Ovary (tissue), 9 donors: ENCODE measurements around the gene BIK. TPM values are rescaled to one million over a fixed set of nuclear protein-coding genes. Genes with fewer than 3 reads are reported as not detected.

ENCODE experiments used
- DNase-seq, 5 donors: peaks; one replicate each; pipeline ENCODE4 v3.0.0-alpha.2; 2019 to 2020
- H3K27ac ChIP-seq, 2 donors: fragments of 200-600 bp; one replicate each; pipeline versions ENCODE4 v1.5.1 to v1.8.0; 2019 to 2022
- H3K27me3 ChIP-seq: fragments of 200-600 bp; one replicate; pipeline ENCODE4 v1.8.0; 2022
- H3K36me3 ChIP-seq: fragments of 200-600 bp; sonication (generic); one replicate; pipeline ENCODE4 v1.5.1; 2019
- H3K4me1 ChIP-seq: one replicate; pipeline ENCODE4 v1.8.1; 2013; ENCODE audit warnings: mild to moderate bottlenecking, moderate library complexity; ENCODE audit not compliant: insufficient read depth
- H3K4me3 ChIP-seq: fragments of 200-600 bp; sonication (generic); one replicate; pipeline ENCODE4 v1.5.1; 2017
- H3K9me3 ChIP-seq, 2 donors: fragments of 200-600 bp in 1 of 2; sonication (generic) in 1 of 2; one replicate each; pipeline versions ENCODE4 v1.5.1 to v1.8.1; 2013 to 2019; ENCODE audit warnings: mild to moderate bottlenecking in 1 of 2, moderate library complexity in 1 of 2
- EP300 ChIP-seq: sonication (generic); formaldehyde crosslinking; IDR thresholded peaks from one replicate; pipeline ENCODE4 v1.6.1; 2017; ENCODE audit warnings: antibody characterized with exemption
- POLR2A ChIP-seq: fragments of 450-650 bp; IDR thresholded peaks from one replicate; pipeline ENCODE4 v1.6.1; 2017; ENCODE audit warnings: antibody characterized with exemption, mild to moderate bottlenecking, moderate library complexity
- WGBS, 3 donors: extraction: QIAGEN DNeasy Blood & Tissue Kit in 1 of 3; methylation state at CpG; one replicate each; pipeline versions ENCODE4 v1.1.5 to v1.1.7; 2013 to 2017; 5-methylcytosine and 5-hydroxymethylcytosine counted together
- intact Hi-C, 4 donors: fragments of 100-400 bp; cut with DNase I; formaldehyde crosslinking; loops; one replicate each; pipeline versions ENCODE4 v1.11.0 to v1.15.1; 2022 to 2023
- polyA plus RNA-seq, 2 donors: library from polyadenylated mRNA; stranded (reverse); fragments of 200-250 nt in 1 of 2; fragments of 350-450 nt in 1 of 2; fragmentation: Illumina TruSeq in 1 of 2; extraction: RNeasy Lipid Tissue Mini Kit (QIAGEN cat#74804) in 1 of 2; gene quantifications; one replicate each; pipeline ENCODE4 v1.2.3, GENCODE V29; 2013 to 2014
- total RNA-seq, 7 donors: library from RNA; depleted of rRNA in 2 of 7; stranded (reverse); fragments of >200 nt in 2 of 7; fragmentation: NEBNext Ultra II Directional in 3 of 7; extraction: Animal tissue kit (Norgen Biotek cat#: 25700) in 3 of 7; gene quantifications; one replicate each; pipeline versions ENCODE4 v1.1.0 to v1.2.4, GENCODE V29; 2016 to 2023
- TF ChIP-seq, protein P1 (sequence below), 3 donors: fragments of 450-650 bp in 2 of 3; fragments of 200-600 bp in 1 of 3; IDR thresholded peaks; one replicate each; pipeline versions ENCODE4 v1.5.1 to v1.8.0; 2016 to 2022; ENCODE audit warnings: antibody characterized with exemption in 3 of 3, mild to moderate bottlenecking in 1 of 3
- donor health status: DM: no; HTN: no; CAD: no; lungs with moderate emphysema.
- donor health status: DM: no; HTN: no; CAD: no.
- donor health status: Bipolar disorder and iron deficiency.
- donor health status: DM: yes; HTN: yes; CAD: no.
- donor health status: DM: no; HTN: no; CAD: no.
- donor health status: DM: yes; HTN: yes; CAD: no.

Gene BIK
- total and polyA plus RNA-seq, 9 donors = 0.31 to 15.2 (median 0.48) TPM; not detected in 4

DNA sequence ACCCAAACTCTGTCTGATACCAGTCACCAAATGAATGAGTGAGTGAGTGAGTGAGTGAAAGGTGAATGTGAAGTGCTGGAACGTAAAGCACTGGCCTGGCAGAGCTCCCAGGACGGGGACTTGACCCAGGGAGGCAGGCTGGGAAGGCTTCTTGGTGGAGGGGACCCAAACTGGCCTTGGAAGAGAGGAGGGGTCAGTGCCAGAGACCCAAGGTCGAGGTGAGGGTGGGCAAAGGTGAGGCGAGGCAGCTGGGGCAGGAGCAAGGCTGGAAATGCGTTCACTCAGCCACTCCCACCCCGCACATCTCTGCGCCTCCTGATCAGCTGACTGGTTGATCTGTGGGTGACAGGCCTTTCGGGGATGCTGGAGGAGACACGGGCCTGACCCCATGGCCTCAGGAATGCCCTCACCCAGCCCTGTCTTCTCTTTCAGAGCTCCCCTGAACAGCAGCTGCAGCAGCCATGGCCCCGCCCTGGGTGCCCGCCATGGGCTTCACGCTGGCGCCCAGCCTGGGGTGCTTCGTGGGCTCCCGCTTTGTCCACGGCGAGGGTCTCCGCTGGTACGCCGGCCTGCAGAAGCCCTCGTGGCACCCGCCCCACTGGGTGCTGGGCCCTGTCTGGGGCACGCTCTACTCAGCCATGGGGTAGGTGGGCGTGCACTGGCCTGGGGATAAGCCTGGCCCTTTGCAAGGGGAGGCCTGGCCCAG, 48.4 kb downstream of the BIK start:
- Histone ChIP-seq H3K4me1 (peaks cover 8% of the 10 kb centered on the region), H3K36me3 (no peaks in the 10 kb centered on the region), H3K4me3 (no peak overlapping the region), H3K9me3 (no peaks in the 10 kb centered on the region), H3K27ac (no peak overlapping the region), H3K27me3 (no peaks in the 10 kb centered on the region)
- intact Hi-C loops = no loop called here
- no peak for DNase-seq
- TF ChIP-seq POLR2A (no peak), EP300 (no peak)
- TF ChIP-seq, protein P1, sequence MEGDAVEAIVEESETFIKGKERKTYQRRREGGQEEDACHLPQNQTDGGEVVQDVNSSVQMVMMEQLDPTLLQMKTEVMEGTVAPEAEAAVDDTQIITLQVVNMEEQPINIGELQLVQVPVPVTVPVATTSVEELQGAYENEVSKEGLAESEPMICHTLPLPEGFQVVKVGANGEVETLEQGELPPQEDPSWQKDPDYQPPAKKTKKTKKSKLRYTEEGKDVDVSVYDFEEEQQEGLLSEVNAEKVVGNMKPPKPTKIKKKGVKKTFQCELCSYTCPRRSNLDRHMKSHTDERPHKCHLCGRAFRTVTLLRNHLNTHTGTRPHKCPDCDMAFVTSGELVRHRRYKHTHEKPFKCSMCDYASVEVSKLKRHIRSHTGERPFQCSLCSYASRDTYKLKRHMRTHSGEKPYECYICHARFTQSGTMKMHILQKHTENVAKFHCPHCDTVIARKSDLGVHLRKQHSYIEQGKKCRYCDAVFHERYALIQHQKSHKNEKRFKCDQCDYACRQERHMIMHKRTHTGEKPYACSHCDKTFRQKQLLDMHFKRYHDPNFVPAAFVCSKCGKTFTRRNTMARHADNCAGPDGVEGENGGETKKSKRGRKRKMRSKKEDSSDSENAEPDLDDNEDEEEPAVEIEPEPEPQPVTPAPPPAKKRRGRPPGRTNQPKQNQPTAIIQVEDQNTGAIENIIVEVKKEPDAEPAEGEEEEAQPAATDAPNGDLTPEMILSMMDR (IDR thresholded peaks at IDR 0.05) = no peak
- WGBS, 3 donors = 83 to 91% (median 87%) methylated on average over 17 to 24 of the region's 24 CpGs

DNA sequence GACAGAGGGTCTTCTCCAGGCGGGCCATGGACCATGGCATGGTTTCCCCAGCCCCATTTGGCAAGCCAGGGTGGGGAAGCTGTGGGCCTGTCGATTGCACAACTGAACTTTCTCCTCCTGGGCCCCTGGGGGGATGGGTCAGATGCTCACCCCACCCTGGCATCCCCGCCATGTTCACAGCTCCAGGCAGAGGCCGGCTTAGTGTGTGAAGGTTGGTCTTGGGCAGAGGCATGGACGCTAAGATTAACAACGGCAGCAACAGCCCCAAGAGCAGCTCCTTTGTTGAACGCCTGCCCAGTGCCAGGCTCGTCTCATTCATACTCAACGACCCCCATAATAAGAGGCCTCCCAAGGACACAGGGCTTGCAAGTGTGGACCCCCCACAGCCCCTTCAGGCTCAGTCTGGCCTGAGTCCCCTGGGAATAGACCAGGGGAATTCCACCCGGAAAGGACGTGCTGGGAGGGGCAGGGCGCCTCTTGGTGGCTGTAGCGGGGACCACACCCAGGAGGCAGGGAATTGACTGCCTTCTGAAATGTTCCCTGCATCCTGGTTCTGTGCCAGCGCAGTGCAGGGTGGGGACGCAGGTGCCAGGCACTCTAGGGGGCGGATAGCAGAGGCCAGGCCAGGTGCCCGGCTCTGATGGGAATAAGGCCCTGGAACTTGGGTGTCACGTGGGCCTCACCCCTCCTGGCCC, 49.1 kb downstream of the BIK start:
- no peak for DNase-seq
- Histone ChIP-seq H3K9me3 (no peaks in the 10 kb centered on the region), H3K27me3 (no peaks in the 10 kb centered on the region), H3K36me3 (no peaks in the 10 kb centered on the region), H3K27ac (no peak overlapping the region), H3K4me1 (peaks cover 13% of the 10 kb centered on the region), H3K4me3 (no peak overlapping the region)
- 71 to 74% (median 74%) methylated on average over 15 to 18 of the region's 18 CpGs for WGBS, 3 donors
- intact Hi-C loops = no loop called here
- no peak for TF ChIP-seq EP300
- TF ChIP-seq POLR2A = no peak
- TF ChIP-seq, protein P1 (IDR thresholded peaks at IDR 0.05) = no peak

DNA sequence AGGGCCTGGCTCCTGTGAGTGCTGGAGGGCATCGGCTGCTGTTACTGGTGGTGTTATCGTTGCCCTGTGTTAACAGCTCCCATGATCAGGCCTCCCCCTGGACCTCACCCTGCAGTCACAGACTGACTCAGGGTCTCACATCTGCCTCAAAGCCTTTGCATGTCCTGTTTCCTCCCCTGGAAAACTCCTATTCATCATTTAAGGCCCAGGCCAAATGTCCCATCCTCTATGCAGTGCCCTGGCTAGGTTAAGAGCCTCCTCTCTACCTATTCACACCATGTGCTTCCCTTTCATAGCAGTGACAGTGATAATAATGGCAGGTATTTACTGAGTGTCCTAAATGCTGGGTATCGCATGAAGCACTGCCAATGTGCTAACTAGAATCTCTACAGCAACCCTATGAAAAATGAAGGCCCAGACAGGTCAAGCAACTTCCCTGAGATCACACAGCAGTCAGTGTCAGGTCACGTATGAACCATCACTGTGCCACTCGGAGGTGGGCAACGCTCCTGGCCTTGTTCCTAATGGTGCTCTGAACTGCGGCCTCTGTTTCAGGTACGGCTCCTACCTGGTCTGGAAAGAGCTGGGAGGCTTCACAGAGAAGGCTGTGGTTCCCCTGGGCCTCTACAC, 50.1 kb downstream of the BIK start:
- Histone ChIP-seq H3K9me3 (no peaks in the 10 kb centered on the region), H3K36me3 (no peaks in the 10 kb centered on the region), H3K27me3 (no peaks in the 10 kb centered on the region), H3K27ac (no peak overlapping the region), H3K4me1 (peaks cover 13% of the 10 kb centered on the region), H3K4me3 (no peak overlapping the region)
- intact Hi-C loops = no loop called here
- no peak for DNase-seq
- WGBS, 3 donors = 91 to 94% (median 92%) methylated on average over 8 of the region's 8 CpGs
- TF ChIP-seq POLR2A (no peak), EP300 (no peak)
- TF ChIP-seq, protein P1 (IDR thresholded peaks at IDR 0.05) = no peak

DNA sequence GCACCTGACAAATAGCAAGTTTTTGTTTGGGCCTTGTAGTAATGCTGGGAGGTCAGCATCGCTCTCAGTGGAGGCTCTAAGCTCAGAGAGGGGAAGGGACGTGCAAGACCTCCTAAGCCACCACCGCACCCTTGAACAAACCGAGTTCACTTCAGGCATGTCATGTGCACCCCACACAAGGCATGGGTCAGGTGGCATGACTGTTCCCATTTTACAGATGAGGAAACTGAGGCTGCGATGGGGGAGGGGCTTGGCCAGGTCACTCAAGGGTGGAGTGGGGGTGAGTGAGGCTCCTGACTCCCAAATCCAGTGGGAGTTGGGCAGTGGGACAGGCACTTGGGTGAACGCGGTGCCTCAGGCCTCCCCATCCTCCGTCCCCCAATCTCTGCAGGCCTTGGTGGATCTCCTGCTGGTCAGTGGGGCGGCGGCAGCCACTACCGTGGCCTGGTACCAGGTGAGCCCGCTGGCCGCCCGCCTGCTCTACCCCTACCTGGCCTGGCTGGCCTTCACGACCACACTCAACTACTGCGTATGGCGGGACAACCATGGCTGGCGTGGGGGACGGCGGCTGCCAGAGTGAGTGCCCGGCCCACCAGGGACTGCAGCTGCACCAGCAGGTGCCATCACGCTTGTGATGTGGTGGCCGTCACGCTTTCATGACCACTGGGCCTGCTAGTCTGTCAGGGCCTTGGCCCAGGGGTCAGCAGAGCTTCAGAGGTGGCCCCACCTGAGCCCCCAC, 52.0 kb downstream of the BIK start:
- no peak for TF ChIP-seq EP300
- TF ChIP-seq POLR2A = no peak
- TF ChIP-seq, protein P1 (IDR thresholded peaks at IDR 0.05) = no peak

More for the DNA sequence above, 52.0 kb downstream of the BIK start:
- Histone ChIP-seq H3K27ac (peak overlapping the region in 1 of 2 donors; percentile 56), H3K36me3 (no peaks in the 10 kb centered on the region), H3K4me3 (no peak overlapping the region), H3K27me3 (no peaks in the 10 kb centered on the region), H3K9me3 (no peaks in the 10 kb centered on the region), H3K4me1 (peaks cover 13% of the 10 kb centered on the region)
- intact Hi-C loops = no loop called here
- 94 to 96% (median 95%) methylated on average over 23 to 24 of the region's 24 CpGs for WGBS, 3 donors
- DNase-seq = peak in 1 of 5 donors; percentile 51
